Cortex of kidney (tissue), 1 donor: ENCODE data around the gene RSBN1.
"Not testable (repeated sequence)": the region's sequence is repeated elsewhere in the genome, so short reads cannot be mapped to it uniquely, and the experiment has no call there.

Source experiments
- DNase-seq: peaks from one replicate; lab custom pipeline; 2025; lab: John Stamatoyannopoulos, UW

RSBN1 gene

GRCh38 chr1:113742515-113742914 lies 69.8 kb downstream of the RSBN1 start:
- DNase-seq: no peak

DNA sequence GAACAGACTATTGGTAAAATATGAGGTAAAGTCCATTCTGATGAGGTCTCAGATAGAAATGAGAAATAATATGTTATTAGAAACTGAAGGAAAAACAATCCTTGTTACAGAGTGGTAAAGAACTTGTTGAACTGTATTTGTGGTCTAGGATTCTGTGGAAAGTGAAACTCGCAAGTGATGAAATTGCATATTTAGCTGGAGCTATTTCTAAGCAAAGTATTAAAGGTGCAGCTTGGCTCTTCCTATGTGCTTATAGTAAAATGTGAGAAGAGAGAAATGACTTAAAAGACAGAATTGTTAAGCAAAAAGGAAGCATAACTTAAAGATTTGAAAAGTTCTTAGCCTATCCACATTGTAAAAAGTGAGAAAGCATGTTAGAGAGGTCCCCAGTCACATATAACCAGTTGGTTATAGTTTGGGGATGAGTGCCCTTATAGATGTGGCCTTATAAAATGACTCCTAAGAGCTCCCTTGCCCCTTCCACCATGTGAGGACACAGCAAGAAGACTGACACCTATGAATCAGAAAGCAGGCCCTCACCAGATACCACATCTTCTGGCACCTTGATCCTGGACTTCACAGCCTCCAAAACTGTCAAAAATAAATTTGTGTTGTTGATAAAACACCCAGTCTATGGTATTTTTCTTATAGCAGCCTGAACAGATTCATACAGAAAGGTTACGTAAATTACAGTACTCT lies 77.8 kb downstream of the RSBN1 start:
- DNase-seq: no peak

DNA sequence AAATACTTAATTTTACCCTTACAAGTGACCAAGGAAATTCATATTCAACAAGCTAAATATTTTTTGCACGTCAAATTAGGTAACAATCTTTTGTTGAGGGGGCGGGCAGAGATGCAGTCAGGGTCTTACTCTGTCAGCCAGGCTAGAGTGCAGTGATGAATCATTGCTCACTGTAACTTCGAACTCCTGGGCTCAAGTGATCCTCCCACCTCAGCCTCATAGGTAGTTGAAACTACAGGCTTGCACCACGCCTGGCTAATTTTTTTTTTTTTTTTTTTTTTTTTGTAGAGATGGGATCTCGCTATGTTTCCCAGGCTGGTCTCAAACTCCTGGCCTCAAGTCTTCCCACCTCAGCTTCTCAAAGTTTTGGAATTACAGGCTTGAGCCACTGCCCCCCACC lies 79.5 kb downstream of the RSBN1 start:
- no peak for DNase-seq

DNA sequence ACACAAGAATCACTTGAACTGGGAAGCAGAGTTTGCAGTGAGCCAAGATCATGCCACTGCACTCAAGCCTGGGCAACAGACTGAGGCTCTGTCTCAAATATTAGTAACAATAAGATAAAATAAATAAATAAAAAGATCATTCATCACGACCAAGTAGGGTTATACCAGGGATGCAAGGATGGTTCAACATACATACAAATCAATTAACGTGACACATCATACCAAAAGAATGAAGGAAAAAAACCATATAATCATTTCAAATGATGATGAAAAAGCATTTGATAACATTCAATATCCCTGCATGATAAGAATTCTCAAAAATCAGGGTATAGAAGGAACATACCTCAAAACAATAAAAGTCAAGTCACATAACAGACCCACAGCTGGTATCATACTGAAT lies 91.3 kb downstream of the RSBN1 start:
- no peak for DNase-seq

DNA sequence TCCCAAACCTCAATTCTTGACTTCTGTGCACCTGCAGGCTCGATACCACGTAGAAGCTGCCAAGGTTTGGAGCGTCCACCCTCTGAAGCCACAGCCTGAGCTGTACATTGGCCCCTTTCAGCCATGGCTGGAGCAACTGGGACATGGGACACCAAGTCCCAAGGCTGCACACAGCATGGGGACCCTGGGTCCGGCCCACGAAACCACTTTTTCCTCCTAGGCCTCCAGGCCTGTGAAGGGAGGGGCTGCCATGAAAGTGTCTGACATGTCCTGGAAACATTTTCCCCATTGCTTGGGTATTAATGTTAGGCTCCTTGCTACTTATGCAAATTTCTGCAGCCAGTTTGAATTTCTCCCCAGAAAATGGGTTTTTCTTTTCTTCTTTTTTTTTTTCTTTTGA lies 93.7 kb downstream of the RSBN1 start:
- not testable (repeated sequence) for DNase-seq

DNA sequence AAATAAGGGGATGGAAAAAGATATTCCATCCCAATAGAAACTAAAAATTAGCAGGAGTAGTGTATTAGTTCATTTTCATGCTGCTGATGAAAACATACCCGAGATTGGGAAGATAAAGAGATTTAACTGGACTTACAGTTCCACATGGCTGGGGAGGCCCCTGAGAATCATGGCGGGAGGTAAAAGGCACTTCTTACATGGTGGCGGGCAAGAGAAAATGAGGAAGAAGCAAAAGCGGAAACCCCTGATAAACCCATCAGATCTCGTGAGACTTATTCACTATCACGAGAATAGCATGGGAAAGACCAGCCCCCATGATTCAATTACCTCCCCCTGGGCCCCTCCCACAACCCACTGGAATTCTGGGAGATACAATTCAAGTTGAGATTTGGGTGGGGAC lies 94.8 kb downstream of the RSBN1 start:
- not testable (repeated sequence) for DNase-seq

GRCh38 chr1:113714606-113715269 lies 97.5 kb downstream of the RSBN1 start:
- no peak for DNase-seq
